Epithelial cell of proximal tubule (primary cell): ENCODE data around the gene STAM. TPM values are rescaled to one million over a fixed set of nuclear protein-coding genes. Genes with fewer than 3 reads are reported as not detected.
"Not testable (repeated sequence)": the region's sequence is repeated elsewhere in the genome, so short reads cannot be mapped to it uniquely, and the experiment has no call there.

Experiments used
- DNase-seq: peaks from one replicate; pipeline ENCODE4 v3.0.0-alpha.2; 2011; ENCODE audit warnings: low read depth
- H3K4me3 ChIP-seq: 2 replicates; pipeline ENCODE4 v1.5.1; 2011; ENCODE audit warnings: low read depth, mild to moderate bottlenecking, low read length
- total RNA-seq: library from RNA; depleted of rRNA; stranded (reverse); fragments of >200 nt; gene quantifications from 2 replicates; pipeline ENCODE4 v1.2.3, GENCODE V29; 2015
- TF ChIP-seq, protein P1 (sequence below): conservative IDR thresholded peaks from 2 replicates; pipeline ENCODE4 v1.5.1; 2012; ENCODE audit warnings: low read depth, mild to moderate bottlenecking, low read length

The STAM gene
- total RNA-seq, 1 donor from 2014 or later: 21.6 TPM

DNA sequence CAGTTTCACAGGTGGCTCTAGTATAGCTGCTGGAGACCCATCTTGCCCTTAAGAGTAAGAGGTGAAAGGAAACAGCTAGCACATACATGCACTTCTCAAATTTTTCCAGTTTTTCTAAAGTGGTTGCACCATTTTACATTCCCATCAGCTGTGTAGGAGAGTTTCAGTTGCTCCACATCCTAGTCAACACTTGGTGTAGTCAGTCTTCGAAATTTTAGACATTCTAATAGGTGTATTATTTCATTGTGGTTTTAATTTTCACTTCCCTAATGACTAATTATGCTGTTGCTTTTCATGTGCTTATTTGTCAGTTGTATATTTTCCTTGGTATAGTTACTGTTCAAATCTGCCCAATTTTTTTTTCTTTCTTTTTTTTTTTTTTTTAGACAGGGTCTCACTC lies 17.3 kb upstream of the STAM start:
- no peak overlapping the region for H3K4me3 ChIP-seq
- no peak for DNase-seq
- TF ChIP-seq, protein P1, sequence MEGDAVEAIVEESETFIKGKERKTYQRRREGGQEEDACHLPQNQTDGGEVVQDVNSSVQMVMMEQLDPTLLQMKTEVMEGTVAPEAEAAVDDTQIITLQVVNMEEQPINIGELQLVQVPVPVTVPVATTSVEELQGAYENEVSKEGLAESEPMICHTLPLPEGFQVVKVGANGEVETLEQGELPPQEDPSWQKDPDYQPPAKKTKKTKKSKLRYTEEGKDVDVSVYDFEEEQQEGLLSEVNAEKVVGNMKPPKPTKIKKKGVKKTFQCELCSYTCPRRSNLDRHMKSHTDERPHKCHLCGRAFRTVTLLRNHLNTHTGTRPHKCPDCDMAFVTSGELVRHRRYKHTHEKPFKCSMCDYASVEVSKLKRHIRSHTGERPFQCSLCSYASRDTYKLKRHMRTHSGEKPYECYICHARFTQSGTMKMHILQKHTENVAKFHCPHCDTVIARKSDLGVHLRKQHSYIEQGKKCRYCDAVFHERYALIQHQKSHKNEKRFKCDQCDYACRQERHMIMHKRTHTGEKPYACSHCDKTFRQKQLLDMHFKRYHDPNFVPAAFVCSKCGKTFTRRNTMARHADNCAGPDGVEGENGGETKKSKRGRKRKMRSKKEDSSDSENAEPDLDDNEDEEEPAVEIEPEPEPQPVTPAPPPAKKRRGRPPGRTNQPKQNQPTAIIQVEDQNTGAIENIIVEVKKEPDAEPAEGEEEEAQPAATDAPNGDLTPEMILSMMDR: no peak

DNA sequence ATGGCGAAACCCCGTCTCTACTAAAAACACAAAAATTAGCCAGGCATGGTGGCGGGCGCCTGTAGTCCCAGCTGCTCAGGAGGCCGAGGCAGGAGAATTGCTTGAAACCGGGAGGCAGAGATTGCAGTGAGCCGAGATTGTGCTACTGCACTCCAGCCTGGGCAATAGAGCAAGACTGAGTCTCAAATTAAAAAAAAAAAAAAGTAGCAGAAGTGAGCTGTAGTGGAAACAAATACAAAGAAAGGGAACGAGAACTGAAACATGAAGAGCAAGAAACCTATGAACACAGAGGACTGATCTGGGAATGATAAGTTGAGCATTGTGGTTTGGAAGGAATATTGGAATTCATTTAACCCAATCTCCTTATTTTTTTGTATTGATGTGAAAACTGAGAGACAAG lies 11.4 kb upstream of the STAM start:
- H3K4me3 ChIP-seq: not testable (repeated sequence)

DNA sequence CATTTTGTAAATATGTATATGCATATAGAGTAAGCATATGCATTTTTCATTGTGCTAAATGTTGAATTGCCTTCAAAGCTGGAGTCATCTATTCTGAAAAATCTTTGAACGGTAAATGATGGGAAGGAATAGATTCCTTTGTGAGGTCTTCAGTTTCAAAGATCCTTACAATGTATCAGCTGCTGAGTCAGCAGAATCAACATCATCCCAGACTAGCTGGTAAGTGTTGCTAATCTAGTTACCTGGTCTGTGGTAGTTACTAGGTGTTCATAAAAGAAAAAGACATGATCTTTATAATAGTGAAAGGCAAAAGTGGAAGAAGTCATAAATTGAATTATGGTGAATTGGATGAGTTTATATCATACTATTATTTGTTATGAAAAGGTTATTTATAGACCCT lies 10.6 kb upstream of the STAM start:
- no peak overlapping the region for H3K4me3 ChIP-seq
- DNase-seq: no peak
- TF ChIP-seq, protein P1: no peak

More for the DNA sequence above, 11.4 kb upstream of the STAM start:
- not testable (repeated sequence) for DNase-seq

DNA sequence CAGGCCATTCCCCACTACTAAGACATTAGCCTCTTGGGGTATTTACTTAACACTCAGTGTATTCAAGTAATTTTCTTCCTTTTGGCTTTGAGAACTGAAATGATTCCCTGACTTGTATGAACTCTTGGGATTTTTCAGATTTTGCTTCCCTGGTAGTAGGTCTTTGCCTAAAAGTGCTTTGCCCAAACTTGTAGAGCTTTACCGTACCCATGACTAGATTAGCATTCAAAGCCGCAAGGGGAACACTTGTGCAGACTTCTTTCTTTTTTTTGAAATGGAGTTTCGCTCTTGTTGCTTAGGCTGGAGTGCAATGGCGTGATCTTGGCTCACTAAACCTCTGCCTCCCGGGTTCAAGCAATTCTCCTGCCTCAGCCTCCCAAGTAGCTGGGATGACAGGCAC lies 6.1 kb upstream of the STAM start:
- H3K4me3 ChIP-seq: no peak overlapping the region

DNA sequence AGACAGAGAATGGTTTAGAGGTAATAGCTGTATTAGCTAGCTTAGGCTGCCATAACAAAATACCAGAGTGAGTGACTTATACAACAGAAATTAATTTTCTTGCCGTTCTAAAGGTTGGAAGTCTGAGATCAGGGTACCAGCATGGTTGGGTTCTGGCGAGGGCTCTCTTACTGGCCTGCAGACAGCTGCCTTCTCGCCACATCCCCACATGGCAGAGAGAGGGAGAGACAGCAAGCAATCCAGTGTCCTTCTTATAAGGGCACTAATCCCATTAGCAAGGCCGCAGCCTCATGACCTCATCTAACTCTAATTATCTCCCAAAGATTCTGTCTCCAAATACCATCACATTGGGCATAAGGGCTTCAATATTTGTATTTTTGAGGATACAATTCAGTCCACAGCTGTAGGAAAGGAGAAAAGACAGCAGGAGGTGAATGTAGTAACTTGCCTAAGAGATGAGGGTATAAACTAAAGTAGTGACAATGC lies 3.6 kb upstream of the STAM start:
- no peak for DNase-seq
- H3K4me3 ChIP-seq: no peak overlapping the region
- TF ChIP-seq, protein P1: no peak

More for the DNA sequence above, 6.1 kb upstream of the STAM start:
- no peak for DNase-seq
- TF ChIP-seq, protein P1: no peak

DNA sequence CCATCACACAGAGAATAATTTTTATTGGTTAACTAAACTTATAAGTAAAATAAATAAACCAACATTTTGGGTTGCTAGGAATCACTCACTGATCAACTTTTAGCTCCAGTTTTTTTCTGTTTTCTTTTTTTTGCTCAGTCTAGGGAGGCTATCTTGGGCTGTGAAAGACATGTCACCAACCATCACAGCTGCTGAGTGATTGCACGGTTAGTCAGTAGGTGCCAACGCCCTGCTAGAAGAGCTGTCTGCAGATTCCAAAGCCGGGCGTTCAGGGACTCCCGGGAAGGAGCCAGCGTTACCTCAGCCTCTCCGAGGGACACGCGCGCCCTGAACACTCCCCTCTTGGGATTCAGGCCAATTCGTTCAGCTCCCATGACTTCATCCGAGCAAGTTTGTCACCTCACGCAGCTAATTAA lies 604 bp upstream of the STAM start:
- TF ChIP-seq, protein P1: no peak
- H3K4me3 ChIP-seq: peak overlapping the region; percentile 79
- DNase-seq: peak; percentile 76

DNA sequence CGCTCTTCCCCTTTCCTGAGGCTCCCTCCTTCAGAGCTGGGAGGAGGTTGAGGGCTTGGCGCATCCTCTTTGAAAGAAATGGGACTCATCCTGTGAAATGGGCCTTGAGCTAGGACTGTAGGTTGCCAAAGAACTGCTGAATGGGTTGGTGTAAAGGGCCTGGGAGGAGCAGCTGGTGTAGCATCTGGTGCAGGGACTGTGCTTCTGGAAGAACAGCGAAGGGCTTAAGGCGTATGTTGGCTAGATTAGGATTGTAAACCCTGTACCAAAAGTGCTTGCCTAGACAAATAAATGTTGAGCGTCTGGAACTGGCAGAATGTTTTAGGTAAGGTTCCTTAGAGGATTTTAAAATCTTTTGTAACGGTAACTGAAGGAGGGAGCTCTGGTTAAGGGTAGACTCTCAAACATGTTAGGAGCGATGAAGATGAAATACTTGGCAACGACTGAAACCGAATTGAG lies 563 bp downstream of the STAM start:
- TF ChIP-seq, protein P1: no peak
- H3K4me3 ChIP-seq: peak overlapping the region; percentile 79
- DNase-seq: no peak
